ENCODE measurements around the gene CFLAR.
A peak's percentile ranks its signal among the peaks of the same experiment; 100 is the strongest.

DNA sequence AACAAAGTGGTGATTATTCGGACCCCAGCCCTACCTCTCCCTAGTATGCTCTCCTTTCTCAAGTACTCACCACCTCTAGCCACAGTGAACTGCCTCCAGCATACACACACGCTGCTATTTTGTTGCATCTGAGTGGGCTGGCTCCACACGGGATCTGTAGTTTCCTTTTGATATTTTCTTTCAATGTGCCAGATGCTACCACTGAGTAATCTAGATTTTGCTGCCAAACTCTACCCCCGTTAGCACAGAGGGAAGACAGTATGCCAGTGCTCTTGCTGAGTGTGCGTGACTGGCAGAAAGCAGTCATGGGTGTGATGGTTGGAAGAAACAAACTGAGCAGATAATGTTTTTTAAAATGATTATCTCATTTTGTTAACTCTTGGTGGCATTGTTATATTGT lies 11.6 kb downstream of the CFLAR start:
- TF ChIP-seq, protein P1, sequence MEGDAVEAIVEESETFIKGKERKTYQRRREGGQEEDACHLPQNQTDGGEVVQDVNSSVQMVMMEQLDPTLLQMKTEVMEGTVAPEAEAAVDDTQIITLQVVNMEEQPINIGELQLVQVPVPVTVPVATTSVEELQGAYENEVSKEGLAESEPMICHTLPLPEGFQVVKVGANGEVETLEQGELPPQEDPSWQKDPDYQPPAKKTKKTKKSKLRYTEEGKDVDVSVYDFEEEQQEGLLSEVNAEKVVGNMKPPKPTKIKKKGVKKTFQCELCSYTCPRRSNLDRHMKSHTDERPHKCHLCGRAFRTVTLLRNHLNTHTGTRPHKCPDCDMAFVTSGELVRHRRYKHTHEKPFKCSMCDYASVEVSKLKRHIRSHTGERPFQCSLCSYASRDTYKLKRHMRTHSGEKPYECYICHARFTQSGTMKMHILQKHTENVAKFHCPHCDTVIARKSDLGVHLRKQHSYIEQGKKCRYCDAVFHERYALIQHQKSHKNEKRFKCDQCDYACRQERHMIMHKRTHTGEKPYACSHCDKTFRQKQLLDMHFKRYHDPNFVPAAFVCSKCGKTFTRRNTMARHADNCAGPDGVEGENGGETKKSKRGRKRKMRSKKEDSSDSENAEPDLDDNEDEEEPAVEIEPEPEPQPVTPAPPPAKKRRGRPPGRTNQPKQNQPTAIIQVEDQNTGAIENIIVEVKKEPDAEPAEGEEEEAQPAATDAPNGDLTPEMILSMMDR (IDR thresholded peaks at IDR 0.05): no peak
- peak in 1 of 2 donors; percentile 26 for TF ChIP-seq POLR2A (IDR thresholded peaks at IDR 0.05)
- peak in 1 of 2 donors; percentile 78 for TF ChIP-seq EP300 (IDR thresholded peaks at IDR 0.05)

Data from tibial nerve (tissue), 4 donors.